Vagina (tissue), 2 donors: Measurements from ENCODE around the gene SEBOX. TPM values are rescaled to one million over a fixed set of nuclear protein-coding genes. Genes with fewer than 3 reads are reported as not detected.

Source experiments
- DNase-seq, 2 donors: peaks; one replicate each; pipeline ENCODE4 v3.0.0-alpha.2; 2017; ENCODE audit errors: extremely low spot score in 2 of 2
- H3K27ac ChIP-seq: fragments of 200-600 bp; sonication (generic); one replicate; pipeline ENCODE4 v1.5.1; 2019
- H3K27me3 ChIP-seq: fragments of 200-600 bp; sonication (generic); one replicate; pipeline ENCODE4 v1.5.1; 2019
- H3K36me3 ChIP-seq, 2 donors: fragments of 200-600 bp; sonication (generic); one replicate each; pipeline ENCODE4 v1.5.1; 2017 to 2019
- H3K4me1 ChIP-seq: fragments of 200-600 bp; sonication (generic); one replicate; pipeline ENCODE4 v1.5.1; 2019
- H3K4me3 ChIP-seq, 2 donors: fragments of 200-600 bp; sonication (generic); 1 replicate in 1 of 2; 2 replicates in 1 of 2; pipeline ENCODE4 v1.5.1; 2016 to 2019
- H3K9me3 ChIP-seq: fragments of 200-600 bp; sonication (generic); one replicate; pipeline ENCODE4 v1.5.1; 2019
- POLR2A ChIP-seq, 2 donors: fragments of 450-650 bp; IDR thresholded peaks; one replicate each; pipeline ENCODE4 v1.6.1; 2017; ENCODE audit warnings: antibody characterized with exemption in 2 of 2, mild to moderate bottlenecking in 2 of 2, moderate library complexity in 2 of 2
- POLR2AphosphoS5 ChIP-seq, 2 donors: sonication (generic); formaldehyde crosslinking; IDR thresholded peaks; one replicate each; pipeline ENCODE4 v1.9.0; 2017; ENCODE audit warnings: antibody characterized with exemption in 2 of 2, mild to moderate bottlenecking in 2 of 2, low read depth in 1 of 2; ENCODE audit not compliant: insufficient read depth in 1 of 2
- intact Hi-C: fragments of 100-400 bp; cut with DNase I; formaldehyde crosslinking; loops from one replicate; pipeline ENCODE4 v1.15.1; 2023
- total RNA-seq: library from RNA; depleted of rRNA; stranded (reverse); fragments of >200 nt; gene quantifications from one replicate; pipeline ENCODE4 v1.2.3, GENCODE V29; 2016
- TF ChIP-seq, protein P1 (sequence below), 3 experiments: fragments of 450-650 bp in 2 of 3; fragments of 200-600 bp in 1 of 3; sonication (generic) in 1 of 3; IDR thresholded peaks; one replicate each; pipeline ENCODE4 v1.5.1; 2017 to 2019; ENCODE audit warnings: antibody characterized with exemption in 3 of 3, mild to moderate bottlenecking in 2 of 3, moderate library complexity in 2 of 3

Gene SEBOX, protein sequence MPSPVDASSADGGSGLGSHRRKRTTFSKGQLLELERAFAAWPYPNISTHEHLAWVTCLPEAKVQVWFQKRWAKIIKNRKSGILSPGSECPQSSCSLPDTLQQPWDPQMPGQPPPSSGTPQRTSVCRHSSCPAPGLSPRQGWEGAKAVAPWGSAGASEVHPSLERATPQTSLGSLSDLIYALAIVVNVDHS
- total RNA-seq = not detected

DNA sequence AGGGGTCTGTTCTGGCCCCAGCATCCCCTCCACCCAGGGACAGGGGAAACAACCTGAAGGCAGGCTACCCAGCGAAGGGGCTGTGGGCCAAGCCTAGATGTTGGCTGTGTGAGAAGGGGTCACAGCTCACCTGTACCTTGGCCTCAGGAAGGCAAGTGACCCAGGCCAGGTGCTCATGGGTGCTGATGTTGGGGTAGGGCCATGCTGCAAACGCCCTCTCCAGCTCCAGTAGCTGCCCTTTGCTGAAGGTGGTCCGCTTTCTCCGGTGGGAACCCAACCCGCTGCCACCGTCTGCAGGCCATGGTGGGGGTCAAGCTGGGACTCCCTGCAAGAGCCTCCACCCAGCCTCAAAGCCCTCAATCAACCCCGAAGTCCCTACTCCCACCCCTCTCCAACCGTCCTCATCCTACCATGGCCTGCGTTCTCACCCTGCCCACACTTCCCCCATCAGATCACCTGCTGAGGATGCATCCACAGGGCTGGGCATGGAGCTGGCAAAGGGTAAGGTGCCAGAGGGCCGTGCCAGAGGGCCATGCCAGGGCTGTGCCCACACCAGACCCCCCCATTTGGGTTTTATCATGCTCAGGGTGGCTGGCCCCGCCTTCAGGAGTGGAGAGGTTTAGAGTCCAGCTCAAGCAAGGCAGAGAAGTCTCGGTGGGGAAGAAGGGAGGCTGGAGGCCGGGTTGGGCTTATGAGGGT is at the start of gene SEBOX:
Gene SEBOX, minus strand, starts transcription at position 535 of the 699 bp plus-strand sequence. Its CDS starts 48 bp downstream, at position 487.
- peaks cover 0 to 35% of the 10 kb centered on the region in 2 donors for H3K36me3 ChIP-seq
- DNase-seq = no peak
- H3K4me3 ChIP-seq = no peak within 1 kb of the TSS
- H3K9me3 ChIP-seq = no peaks in the 10 kb centered on the region
- TF ChIP-seq POLR2A (IDR thresholded peaks at IDR 0.05) = no peak
- TF ChIP-seq POLR2AphosphoS5 (IDR thresholded peaks at IDR 0.05; ENCODE audit: insufficient read depth in 1 of 2, low read depth in 1 of 2) = no peak
- TF ChIP-seq, protein P1, sequence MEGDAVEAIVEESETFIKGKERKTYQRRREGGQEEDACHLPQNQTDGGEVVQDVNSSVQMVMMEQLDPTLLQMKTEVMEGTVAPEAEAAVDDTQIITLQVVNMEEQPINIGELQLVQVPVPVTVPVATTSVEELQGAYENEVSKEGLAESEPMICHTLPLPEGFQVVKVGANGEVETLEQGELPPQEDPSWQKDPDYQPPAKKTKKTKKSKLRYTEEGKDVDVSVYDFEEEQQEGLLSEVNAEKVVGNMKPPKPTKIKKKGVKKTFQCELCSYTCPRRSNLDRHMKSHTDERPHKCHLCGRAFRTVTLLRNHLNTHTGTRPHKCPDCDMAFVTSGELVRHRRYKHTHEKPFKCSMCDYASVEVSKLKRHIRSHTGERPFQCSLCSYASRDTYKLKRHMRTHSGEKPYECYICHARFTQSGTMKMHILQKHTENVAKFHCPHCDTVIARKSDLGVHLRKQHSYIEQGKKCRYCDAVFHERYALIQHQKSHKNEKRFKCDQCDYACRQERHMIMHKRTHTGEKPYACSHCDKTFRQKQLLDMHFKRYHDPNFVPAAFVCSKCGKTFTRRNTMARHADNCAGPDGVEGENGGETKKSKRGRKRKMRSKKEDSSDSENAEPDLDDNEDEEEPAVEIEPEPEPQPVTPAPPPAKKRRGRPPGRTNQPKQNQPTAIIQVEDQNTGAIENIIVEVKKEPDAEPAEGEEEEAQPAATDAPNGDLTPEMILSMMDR (IDR thresholded peaks at IDR 0.05) = no peak
- no peaks in the 10 kb centered on the region for H3K27me3 ChIP-seq
- no peak within 1 kb of the TSS for H3K27ac ChIP-seq
- H3K4me1 ChIP-seq = no peaks in the 10 kb centered on the region
- intact Hi-C loops = no loop called here

DNA sequence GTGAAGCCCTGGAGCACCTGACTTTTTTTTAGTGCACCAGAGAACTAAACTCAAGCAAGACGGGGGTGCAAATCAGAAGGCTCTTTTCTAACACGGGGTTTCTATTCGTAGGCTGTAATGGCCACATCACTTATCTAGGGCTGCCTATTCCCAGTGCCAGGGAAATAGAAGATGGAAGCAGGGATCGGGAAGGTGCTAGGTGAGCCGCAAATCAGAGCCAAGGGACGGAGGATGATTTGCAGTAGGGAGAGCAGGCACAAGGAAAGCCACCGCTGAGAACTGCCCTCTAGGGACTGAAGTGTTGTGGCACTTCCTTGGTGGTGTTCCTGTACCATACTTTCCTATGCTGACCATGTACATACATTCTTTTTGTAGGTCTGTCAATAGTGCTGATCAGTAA is 48.8 kb upstream of the SEBOX start:
- H3K27me3 ChIP-seq = no peaks in the 10 kb centered on the region
- H3K9me3 ChIP-seq = no peaks in the 10 kb centered on the region
- DNase-seq = no peak
- no peak overlapping the region for H3K4me3 ChIP-seq
- H3K27ac ChIP-seq = no peak overlapping the region
- no peaks in the 10 kb centered on the region for H3K36me3 ChIP-seq
- TF ChIP-seq, protein P1 (IDR thresholded peaks at IDR 0.05) = no peak
- TF ChIP-seq POLR2A (IDR thresholded peaks at IDR 0.05) (no peak), POLR2AphosphoS5 (IDR thresholded peaks at IDR 0.05; ENCODE audit: insufficient read depth in 1 of 2, low read depth in 1 of 2) (no peak)
- intact Hi-C loops = no loop called here
- H3K4me1 ChIP-seq = no peaks in the 10 kb centered on the region

DNA sequence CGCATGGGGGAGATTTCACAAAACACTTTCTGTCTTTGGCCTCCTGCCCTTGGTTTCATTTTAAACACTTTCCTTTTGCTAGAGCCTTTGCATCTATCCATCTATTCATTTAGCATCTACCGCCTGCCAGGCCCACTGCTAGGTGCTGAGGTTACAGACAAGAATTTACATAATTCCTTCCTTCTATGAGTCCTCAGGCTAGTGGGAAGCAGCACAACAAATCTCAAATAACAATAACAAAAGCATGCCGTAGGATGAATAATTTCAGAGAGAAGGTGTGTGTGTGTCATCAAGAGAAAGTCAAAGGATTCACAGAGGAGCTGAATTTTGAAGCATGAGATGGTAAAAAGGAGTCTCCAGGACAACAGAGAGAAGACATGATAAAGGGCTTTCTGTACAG is 47.1 kb upstream of the SEBOX start:
- TF ChIP-seq POLR2AphosphoS5 (IDR thresholded peaks at IDR 0.05; ENCODE audit: insufficient read depth in 1 of 2, low read depth in 1 of 2) = no peak
- TF ChIP-seq POLR2A (IDR thresholded peaks at IDR 0.05) = no peak
- TF ChIP-seq, protein P1 (IDR thresholded peaks at IDR 0.05) = no peak
- Histone ChIP-seq H3K9me3 (no peaks in the 10 kb centered on the region), H3K4me1 (no peaks in the 10 kb centered on the region), H3K27ac (no peak overlapping the region), H3K36me3 (no peaks in the 10 kb centered on the region), H3K4me3 (no peak overlapping the region), H3K27me3 (no peaks in the 10 kb centered on the region)
- no peak for DNase-seq
- intact Hi-C loops = no loop called here

DNA sequence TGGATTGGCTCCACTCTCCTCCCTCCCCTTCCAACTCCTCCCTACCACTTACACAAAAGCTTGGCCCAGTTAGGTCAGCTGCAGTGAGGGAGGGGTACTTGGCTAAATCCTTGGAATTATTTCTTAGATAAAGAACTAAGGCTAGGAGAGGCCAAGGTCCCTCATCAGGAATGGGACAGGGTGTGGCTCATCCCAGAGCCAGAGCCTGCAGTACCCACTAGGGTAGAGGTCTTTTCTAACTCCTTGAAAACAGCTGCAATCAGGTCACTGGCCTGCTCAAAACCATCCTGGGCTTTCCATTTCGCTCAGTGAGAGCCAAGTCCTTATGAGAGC is 42.9 kb upstream of the SEBOX start:
- H3K4me3 ChIP-seq = no peak overlapping the region
- H3K9me3 ChIP-seq = no peaks in the 10 kb centered on the region
- TF ChIP-seq, protein P1 (IDR thresholded peaks at IDR 0.05) = no peak
- TF ChIP-seq POLR2AphosphoS5 (IDR thresholded peaks at IDR 0.05; ENCODE audit: insufficient read depth in 1 of 2, low read depth in 1 of 2) (no peak), POLR2A (IDR thresholded peaks at IDR 0.05) (no peak)
- H3K27me3 ChIP-seq = no peaks in the 10 kb centered on the region
- intact Hi-C loops = no loop called here
- no peak overlapping the region for H3K27ac ChIP-seq
- no peaks in the 10 kb centered on the region for H3K36me3 ChIP-seq
- H3K4me1 ChIP-seq = peaks cover 21% of the 10 kb centered on the region
- no peak for DNase-seq
